HG03097 (cell line): ENCODE data around the gene ZNF280C.
"Not testable (repeated sequence)": the region's sequence is repeated elsewhere in the genome, so short reads cannot be mapped to it uniquely, and the experiment has no call there.

Experiments used
- ATAC-seq: cut with Tn5 transposase; IDR thresholded peaks from one replicate; pipeline ENCODE4 v1.9.1; 2021; ENCODE audit not compliant: unreplicated experiment, low FRiP score

The ZNF280C gene

DNA sequence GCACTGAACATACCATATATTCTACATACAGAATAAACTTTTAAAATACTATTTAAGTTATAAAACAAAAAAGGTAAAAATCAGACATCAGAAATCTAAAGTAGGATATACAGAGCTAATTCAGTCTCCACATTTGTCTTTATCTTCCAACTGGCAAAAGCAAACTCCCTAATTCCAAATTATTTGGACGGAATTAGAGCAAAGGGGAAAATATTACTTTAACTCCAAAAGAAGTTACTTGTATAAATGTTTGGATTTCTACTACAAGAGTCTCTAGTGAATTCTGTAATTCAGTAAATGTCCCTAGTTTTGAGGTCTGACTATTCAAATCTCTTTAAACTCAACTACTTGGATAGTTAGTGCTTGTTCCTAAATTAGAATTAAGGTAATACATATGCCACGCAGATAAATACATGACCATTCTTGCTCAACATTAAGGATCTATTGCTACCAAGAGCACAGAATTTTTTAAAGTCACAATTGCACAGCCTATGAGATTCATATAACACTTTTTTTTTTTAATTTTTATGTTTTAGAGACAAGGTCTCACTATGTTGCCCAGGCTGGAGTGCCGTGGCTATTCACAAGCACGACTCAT lies 7.3 kb downstream of the ZNF280C start:
- ATAC-seq, result no peak

- ATAC-seq, result no peak
Observed at GRCh38 chrX:130260316-130260715, 8.4 kb downstream of the ZNF280C start.

- no peak for ATAC-seq
Observed at GRCh38 chrX:130253916-130254315, 14.8 kb downstream of the ZNF280C start.

DNA sequence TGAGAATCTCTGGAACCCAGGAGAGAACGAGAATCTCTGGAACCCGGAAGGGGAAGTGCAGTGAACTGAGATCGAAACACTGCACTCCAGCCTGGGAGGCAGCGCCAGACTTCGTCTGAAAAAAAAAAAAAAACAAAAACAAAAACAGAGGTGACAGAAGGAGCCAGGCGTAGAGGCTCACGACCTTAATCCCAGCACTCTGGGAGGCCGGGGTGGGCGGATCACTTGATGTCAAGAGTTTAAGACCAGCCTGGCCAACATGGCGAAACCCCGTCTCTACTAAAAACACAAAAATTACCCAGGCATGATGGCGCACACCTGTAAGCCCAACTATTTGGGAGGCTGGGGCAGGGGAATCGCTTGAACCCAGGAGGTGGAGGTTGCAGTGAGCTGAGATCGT lies 17.0 kb downstream of the ZNF280C start:
- ATAC-seq, result no peak

DNA sequence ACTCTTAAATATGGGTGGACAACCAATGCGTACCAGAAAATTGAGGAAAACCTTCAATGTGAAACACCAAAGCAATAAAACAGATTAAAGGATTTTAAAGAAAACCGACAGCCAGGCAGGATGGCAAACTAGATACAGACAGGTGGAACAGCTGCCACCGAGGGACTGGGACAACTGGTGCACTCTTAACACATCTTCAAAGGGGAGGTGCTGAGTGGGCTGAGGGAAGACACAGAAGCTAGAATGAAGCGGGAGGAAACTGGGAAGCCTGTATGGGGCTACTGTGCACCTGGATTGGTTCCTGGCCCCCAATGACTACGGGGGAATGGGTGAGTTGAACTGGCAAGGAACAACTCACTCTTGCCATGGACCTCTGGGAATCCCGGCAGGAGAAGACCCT lies 20.7 kb downstream of the ZNF280C start:
- ATAC-seq, result no peak

GRCh38 chrX:130246084-130246483 lies 22.6 kb downstream of the ZNF280C start:
- no peak for ATAC-seq

DNA sequence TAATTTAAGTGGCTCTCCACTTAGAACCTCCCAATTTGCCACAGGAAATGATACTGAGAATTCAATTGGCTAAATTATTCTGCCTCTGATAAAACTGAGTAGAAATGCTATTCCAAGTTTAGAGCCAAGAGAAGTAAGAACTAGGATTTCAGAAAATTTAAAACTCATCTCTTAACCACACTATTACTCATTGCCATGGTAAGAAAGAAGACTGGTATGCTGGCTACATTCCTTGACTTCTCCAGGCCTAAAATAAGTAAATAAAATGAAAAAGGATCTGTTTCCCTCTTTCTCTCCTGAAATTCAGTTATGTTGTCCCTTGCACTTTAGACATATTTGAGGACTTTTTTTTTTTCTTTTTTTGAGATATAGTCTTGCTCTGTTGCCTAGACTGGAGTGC lies 23.3 kb downstream of the ZNF280C start:
- no peak for ATAC-seq

GRCh38 chrX:130231184-130231583 lies 37.5 kb downstream of the ZNF280C start:
- not testable (repeated sequence) for ATAC-seq

GRCh38 chrX:130228871-130229270 lies 39.8 kb downstream of the ZNF280C start:
- ATAC-seq, result no peak

DNA sequence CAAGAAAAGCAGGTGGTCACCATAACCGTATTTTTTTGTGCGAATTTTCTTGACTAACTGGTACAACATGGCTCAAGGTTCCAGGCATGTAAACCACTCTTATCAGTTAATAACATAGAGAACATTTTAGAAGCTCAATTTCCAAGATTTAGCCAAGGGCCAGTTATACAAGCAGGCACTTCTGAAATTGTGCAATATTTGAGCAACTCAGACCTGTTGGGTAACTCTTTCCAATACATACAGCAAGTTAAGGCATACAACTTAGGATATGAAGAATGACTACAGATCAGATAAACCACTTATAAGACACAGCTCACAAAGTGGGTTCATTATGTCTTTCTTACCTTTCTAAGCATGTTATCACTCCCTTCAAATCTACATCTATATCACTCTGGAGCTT lies 43.9 kb downstream of the ZNF280C start:
- no peak for ATAC-seq

GRCh38 chrX:130216320-130216719 lies 52.4 kb downstream of the ZNF280C start:
- ATAC-seq, result no peak

GRCh38 chrX:130213376-130213775 lies 55.3 kb downstream of the ZNF280C start:
- no peak for ATAC-seq

DNA sequence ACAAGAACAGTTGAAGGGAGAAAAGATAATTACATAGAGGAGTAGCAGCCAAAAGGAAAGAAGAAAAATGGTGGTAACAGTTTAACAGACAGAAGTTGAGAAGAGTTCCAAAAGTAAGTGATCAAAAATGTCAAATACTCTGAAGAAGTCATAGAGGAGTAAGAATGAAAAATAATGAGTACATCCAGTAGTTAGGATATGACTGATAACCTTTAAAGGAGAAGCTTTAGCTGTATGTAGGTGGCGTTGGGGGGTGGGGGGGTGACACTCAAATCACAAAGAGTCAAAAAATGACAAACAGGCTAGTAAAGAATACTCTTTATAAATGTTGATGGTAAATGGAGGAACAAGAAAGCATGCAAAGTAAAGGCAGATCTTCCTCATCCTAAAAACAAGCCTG lies 56.3 kb downstream of the ZNF280C start:
- ATAC-seq, result no peak

GRCh38 chrX:130211415-130212186 lies 57.1 kb downstream of the ZNF280C start:
- no peak for ATAC-seq

DNA sequence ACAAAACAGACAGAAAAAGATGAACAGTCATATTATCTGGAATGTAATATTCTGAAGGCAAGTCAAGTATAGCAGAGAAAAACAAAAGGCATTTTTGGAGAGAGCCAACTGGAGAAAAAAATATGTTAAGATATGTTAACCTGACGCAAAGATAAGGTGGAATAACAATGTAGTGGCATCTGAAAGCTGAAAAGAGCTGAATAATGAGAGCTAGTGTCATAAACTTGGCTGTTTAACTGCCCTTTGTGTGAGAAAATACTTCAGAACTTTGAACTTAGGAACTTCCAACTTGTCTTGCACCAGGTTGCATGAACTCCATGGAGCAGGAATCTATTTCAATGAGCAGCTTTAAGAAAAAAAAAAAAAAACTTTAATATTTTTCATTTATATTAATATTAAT lies 64.1 kb downstream of the ZNF280C start:
- no peak for ATAC-seq

DNA sequence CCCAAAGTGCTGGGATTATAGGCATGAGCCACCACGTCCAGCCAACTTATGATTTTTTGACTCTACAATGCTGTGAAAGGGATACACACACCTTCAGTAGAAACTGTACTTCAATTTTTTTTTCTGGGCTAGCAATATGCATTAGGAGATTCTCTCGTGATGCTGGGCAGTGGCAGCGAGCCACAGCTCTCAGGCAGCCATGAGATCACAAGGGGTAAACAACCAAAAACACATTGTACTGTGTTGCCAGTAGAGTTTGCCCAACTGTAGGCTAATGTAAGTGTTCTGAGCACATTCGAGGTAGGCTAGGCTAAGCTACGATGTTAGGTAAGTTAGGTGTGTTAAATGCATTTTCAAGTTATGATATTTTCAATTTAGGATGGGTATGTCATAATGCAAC lies 71.2 kb downstream of the ZNF280C start:
- no peak for ATAC-seq

GRCh38 chrX:130196466-130196865 lies 72.2 kb downstream of the ZNF280C start:
- ATAC-seq, result no peak

DNA sequence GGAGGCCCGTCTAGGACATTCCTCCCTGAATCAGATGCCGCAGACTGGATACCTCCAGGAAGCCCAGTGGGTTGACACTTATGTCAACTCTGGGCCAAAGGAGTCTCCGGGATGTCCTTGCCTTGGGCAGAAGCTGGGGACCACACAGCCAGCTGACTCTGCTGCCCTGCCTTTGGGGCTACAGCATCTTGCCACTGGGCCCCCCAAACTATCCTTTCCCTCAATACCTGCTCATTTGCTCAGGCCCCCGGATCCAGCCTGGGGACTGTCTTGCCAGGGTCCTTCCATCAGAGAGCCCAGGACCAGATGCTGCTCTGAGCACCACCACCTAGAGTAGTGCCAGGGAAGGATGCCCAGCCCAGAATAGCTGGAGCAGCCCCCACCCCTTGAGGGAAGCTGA lies 77.9 kb downstream of the ZNF280C start:
- no peak for ATAC-seq

DNA sequence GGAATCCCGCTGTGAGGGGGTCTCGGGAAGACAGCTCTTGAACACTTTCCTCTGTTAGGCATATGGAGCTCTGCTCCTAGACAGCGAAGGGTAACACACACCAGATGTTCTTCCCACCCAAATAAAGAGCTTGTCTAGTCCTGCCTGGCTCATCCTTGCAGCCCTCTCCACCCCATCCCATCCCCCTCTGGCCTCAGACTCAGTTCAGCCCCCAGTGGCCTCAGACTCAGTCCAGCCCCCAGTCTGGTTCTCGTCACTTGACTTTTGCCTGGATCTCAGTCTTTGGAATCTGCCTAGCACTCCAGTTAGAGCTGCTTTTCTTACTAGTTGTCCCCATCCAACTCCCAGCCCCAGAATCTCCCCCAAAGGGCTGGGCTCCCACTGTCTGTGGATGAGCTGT lies 82.0 kb downstream of the ZNF280C start:
- ATAC-seq, result no peak

GRCh38 chrX:130184857-130185256 lies 83.8 kb downstream of the ZNF280C start:
- ATAC-seq, result no peak

GRCh38 chrX:130184168-130184567 lies 84.5 kb downstream of the ZNF280C start:
- no peak for ATAC-seq

- ATAC-seq, result no peak
Observed at GRCh38 chrX:130179579-130180215, 89.0 kb downstream of the ZNF280C start.
